ENCODE results near the gene MC3R.

GRCh38 chr20:56244259-56244658, 4.3 kb upstream of the MC3R start:
- TF ChIP-seq CTCF (IDR thresholded peaks at IDR 0.05) (no peak), POLR2A (IDR thresholded peaks at IDR 0.05) (no peak), EP300 (IDR thresholded peaks at IDR 0.05; ENCODE audit: low read depth) (no peak), POLR2AphosphoS5 (IDR thresholded peaks at IDR 0.05) (no peak)
